Measurements from ENCODE around the gene LSP1. TPM values are rescaled to one million over a fixed set of nuclear protein-coding genes. Genes with fewer than 3 reads are reported as not detected.

The LSP1 gene
- total and polyA plus RNA-seq, 2 donors (not counting 1 experiment from before 2014, with no cell fraction given), result 0.19 to 1.8 TPM

- Histone ChIP-seq H3K27ac (ENCODE audit: insufficient read depth, low read length) (no peak overlapping the region), H3K36me3 (ENCODE audit: control insufficient read depth, insufficient read depth, low read length) (no peaks in the 10 kb centered on the region), H3K79me2 (ENCODE audit: control insufficient read depth, insufficient read depth, low read length) (no peaks in the 10 kb centered on the region), H3K9ac (ENCODE audit: insufficient read depth, low read length) (no peak overlapping the region), H3K27me3 (ENCODE audit: control insufficient read depth, insufficient read depth, low read length) (peaks cover 4% of the 10 kb centered on the region), H3K4me1 (ENCODE audit: control insufficient read depth, extremely low read depth, insufficient read depth, low read length) (peaks cover 8% of the 10 kb centered on the region), H3K4me2 (ENCODE audit: extremely low read depth, insufficient read depth, low read length) (no peak overlapping the region), H4K20me1 (ENCODE audit: control insufficient read depth, extremely low read depth, insufficient read depth, low read length) (no peaks in the 10 kb centered on the region), H3K4me3 (replicated peaks in 1 of 4; ENCODE audit: control extremely low read depth in 1 of 4, insufficient read depth in 1 of 4, low read depth in 3 of 4, low read length in 4 of 4) (no peak overlapping the region), H3K9me3 (ENCODE audit: control insufficient read depth, insufficient read depth, low read depth, low read length) (no peaks in the 10 kb centered on the region), H2AFZ (ENCODE audit: low read length) (no peak overlapping the region)
- TF ChIP-seq EZH2 (IDR thresholded peaks at IDR 0.05; ENCODE audit: low read length, missing control alignments) (no peak), CTCF (conservative IDR thresholded peaks at IDR 0.05 in 1 of 2, IDR thresholded peaks at IDR 0.05 in 1 of 2; ENCODE audit: low read depth in 1 of 2, low read length in 2 of 2) (no peak)
- DNase-seq (ENCODE audit: low read depth in 2 of 2), result no peak
Measured at GRCh38 chr11:1830004-1830321, 22.9 kb upstream of the LSP1 start.

GRCh38 chr11:1830322-1831223 lies 22.3 kb upstream of the LSP1 start:
- peak in 1 of 2 donors; percentile 39 for DNase-seq (ENCODE audit: low read depth in 2 of 2)
- H3K79me2 ChIP-seq (ENCODE audit: control insufficient read depth, insufficient read depth, low read length), result no peaks in the 10 kb centered on the region
- no peak overlapping the region for H3K9ac ChIP-seq (ENCODE audit: insufficient read depth, low read length)
- no peak overlapping the region for H2AFZ ChIP-seq (ENCODE audit: low read length)
- no peaks in the 10 kb centered on the region for H4K20me1 ChIP-seq (ENCODE audit: control insufficient read depth, extremely low read depth, insufficient read depth, low read length)
- no peak overlapping the region for H3K27ac ChIP-seq (ENCODE audit: insufficient read depth, low read length)
- no peak overlapping the region for H3K4me3 ChIP-seq (replicated peaks in 1 of 4; ENCODE audit: control extremely low read depth in 1 of 4, insufficient read depth in 1 of 4, low read depth in 3 of 4, low read length in 4 of 4)
- no peak overlapping the region for H3K4me2 ChIP-seq (ENCODE audit: extremely low read depth, insufficient read depth, low read length)
- no peaks in the 10 kb centered on the region for H3K9me3 ChIP-seq (ENCODE audit: control insufficient read depth, insufficient read depth, low read depth, low read length)
- no peak for TF ChIP-seq EZH2 (IDR thresholded peaks at IDR 0.05; ENCODE audit: low read length, missing control alignments)
- no peak for TF ChIP-seq CTCF (conservative IDR thresholded peaks at IDR 0.05 in 1 of 2, IDR thresholded peaks at IDR 0.05 in 1 of 2; ENCODE audit: low read depth in 1 of 2, low read length in 2 of 2)
- peaks cover 8% of the 10 kb centered on the region for H3K4me1 ChIP-seq (ENCODE audit: control insufficient read depth, extremely low read depth, insufficient read depth, low read length)
- peaks cover 4% of the 10 kb centered on the region for H3K27me3 ChIP-seq (ENCODE audit: control insufficient read depth, insufficient read depth, low read length)
- no peaks in the 10 kb centered on the region for H3K36me3 ChIP-seq (ENCODE audit: control insufficient read depth, insufficient read depth, low read length)

GRCh38 chr11:1831338-1832210 lies 21.3 kb upstream of the LSP1 start:
- Histone ChIP-seq H3K79me2 (ENCODE audit: control insufficient read depth, insufficient read depth, low read length) (no peaks in the 10 kb centered on the region), H2AFZ (ENCODE audit: low read length) (no peak overlapping the region), H3K9me3 (ENCODE audit: control insufficient read depth, insufficient read depth, low read depth, low read length) (no peaks in the 10 kb centered on the region), H3K4me2 (ENCODE audit: extremely low read depth, insufficient read depth, low read length) (no peak overlapping the region), H3K4me1 (ENCODE audit: control insufficient read depth, extremely low read depth, insufficient read depth, low read length) (peaks cover 7% of the 10 kb centered on the region), H3K27me3 (ENCODE audit: control insufficient read depth, insufficient read depth, low read length) (peaks cover 4% of the 10 kb centered on the region), H3K9ac (ENCODE audit: insufficient read depth, low read length) (no peak overlapping the region), H3K36me3 (ENCODE audit: control insufficient read depth, insufficient read depth, low read length) (no peaks in the 10 kb centered on the region), H4K20me1 (ENCODE audit: control insufficient read depth, extremely low read depth, insufficient read depth, low read length) (no peaks in the 10 kb centered on the region), H3K4me3 (replicated peaks in 1 of 4; ENCODE audit: control extremely low read depth in 1 of 4, insufficient read depth in 1 of 4, low read depth in 3 of 4, low read length in 4 of 4) (no peak overlapping the region), H3K27ac (ENCODE audit: insufficient read depth, low read length) (no peak overlapping the region)
- TF ChIP-seq CTCF (conservative IDR thresholded peaks at IDR 0.05 in 1 of 2, IDR thresholded peaks at IDR 0.05 in 1 of 2; ENCODE audit: low read depth in 1 of 2, low read length in 2 of 2) (no peak), EZH2 (IDR thresholded peaks at IDR 0.05; ENCODE audit: low read length, missing control alignments) (no peak)
- DNase-seq (ENCODE audit: low read depth in 2 of 2), result no peak

Measured in fibroblast of lung (primary cell).